Measurements from ENCODE around the gene ICAM3.

- TF ChIP-seq CTCF (IDR thresholded peaks at IDR 0.05; ENCODE audit: low read depth, low read length, poor library complexity, severe bottlenecking) (no peak), EZH2phosphoT487 (IDR thresholded peaks at IDR 0.05; ENCODE audit: borderline replicate concordance, low read length) (no peak)
Measured at GRCh38 chr19:10284065-10284959, 55.1 kb downstream of the ICAM3 start.
